ENCODE data around the gene PPM1H. TPM values are rescaled to one million over a fixed set of nuclear protein-coding genes. Genes with fewer than 3 reads are reported as not detected.

Gene PPM1H
- total RNA-seq, 1 experiment from 2014 or later, result 58.4 TPM

GRCh38 chr12:62725781-62726180, 209.2 kb downstream of the PPM1H start:
- DNase-seq (ENCODE audit: low read depth, low spot score), result no peak
- in situ Hi-C loops (cut with HindIII; ENCODE audit: low pct_unique_long_range_greater_than_20kb, low sequenced_read_pairs), result no loop called here

DNA sequence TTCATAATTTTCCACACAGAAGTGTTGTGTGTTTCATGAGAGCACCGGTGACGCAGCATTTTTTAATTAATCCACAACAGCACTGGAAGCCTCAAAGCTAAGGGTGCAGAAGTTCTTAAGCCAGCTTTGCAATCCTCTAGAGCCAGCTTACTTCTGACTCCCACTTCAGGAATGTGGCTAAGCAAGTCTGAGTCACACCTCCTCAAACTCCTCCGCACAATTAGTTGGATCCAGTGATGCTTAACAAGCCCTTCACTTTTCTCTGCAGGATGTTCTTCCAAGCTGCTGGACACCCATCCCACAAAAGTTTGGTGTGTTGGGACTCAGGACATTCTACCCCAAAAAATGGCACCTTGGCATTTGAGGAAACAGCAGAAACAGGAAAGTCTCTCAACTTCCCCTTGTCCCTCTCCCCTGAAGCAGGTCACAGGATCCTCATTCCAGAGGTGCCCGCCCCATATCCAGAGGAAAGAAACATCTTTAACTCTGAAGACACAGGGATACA, 210.0 kb downstream of the PPM1H start:
- in situ Hi-C loops (cut with HindIII; ENCODE audit: low pct_unique_long_range_greater_than_20kb, low sequenced_read_pairs), result no loop called here
- DNase-seq (ENCODE audit: low read depth, low spot score), result peak; percentile 42

DNA sequence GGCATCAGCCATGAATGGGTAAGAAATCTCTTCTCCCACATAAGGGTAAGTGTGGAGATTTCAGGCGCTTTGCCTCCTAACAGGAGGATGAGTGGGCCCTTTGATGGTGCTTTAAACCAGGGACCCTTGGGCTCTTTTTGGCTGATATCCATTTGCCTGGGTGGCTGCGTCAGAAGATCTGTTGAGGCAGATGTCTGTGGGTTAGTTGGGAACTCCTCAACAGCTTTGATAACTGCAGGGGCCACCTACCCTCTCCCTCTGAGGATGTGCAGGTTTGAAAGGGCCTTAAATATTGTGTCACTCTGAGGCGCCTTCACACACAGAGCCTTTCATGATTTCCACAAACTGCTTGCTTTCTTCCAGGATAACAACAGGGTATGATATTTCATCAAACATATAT, 210.7 kb downstream of the PPM1H start:
- no peak for DNase-seq (ENCODE audit: low read depth, low spot score)
- in situ Hi-C loops (cut with HindIII; ENCODE audit: low pct_unique_long_range_greater_than_20kb, low sequenced_read_pairs), result no loop called here

GRCh38 chr12:62722971-62723680, 211.8 kb downstream of the PPM1H start:
- DNase-seq (ENCODE audit: low read depth, low spot score), result no peak

GRCh38 chr12:62720661-62721330, 214.2 kb downstream of the PPM1H start:
- peak; percentile 72 for DNase-seq (ENCODE audit: low read depth, low spot score)
- in situ Hi-C loops (cut with HindIII; ENCODE audit: low pct_unique_long_range_greater_than_20kb, low sequenced_read_pairs), result no loop called here

More at GRCh38 chr12:62722971-62723680, 211.8 kb downstream of the PPM1H start:
- in situ Hi-C loops (cut with HindIII; ENCODE audit: low pct_unique_long_range_greater_than_20kb, low sequenced_read_pairs), result no loop called here

DNA sequence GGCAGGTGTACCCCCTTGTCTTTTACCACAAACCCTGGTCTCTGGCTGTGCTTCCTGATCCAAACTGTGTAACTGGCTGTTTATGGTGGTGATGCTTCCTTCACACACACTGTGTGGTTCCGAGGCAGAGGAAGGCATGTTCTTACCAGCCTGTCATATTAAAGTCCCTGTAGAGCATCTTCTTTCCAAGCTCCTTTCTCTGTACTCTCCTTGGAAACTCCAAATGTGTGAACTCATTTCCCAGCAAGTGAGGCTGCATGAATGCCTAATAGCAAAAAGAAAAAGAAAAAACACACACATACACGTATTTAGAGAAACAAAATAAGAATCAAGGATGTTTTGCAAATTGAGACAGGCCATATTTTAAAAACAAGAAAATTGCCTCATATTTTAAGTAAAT, 214.9 kb downstream of the PPM1H start:
- in situ Hi-C loops (cut with HindIII; ENCODE audit: low pct_unique_long_range_greater_than_20kb, low sequenced_read_pairs), result no loop called here
- DNase-seq (ENCODE audit: low read depth, low spot score), result no peak

DNA sequence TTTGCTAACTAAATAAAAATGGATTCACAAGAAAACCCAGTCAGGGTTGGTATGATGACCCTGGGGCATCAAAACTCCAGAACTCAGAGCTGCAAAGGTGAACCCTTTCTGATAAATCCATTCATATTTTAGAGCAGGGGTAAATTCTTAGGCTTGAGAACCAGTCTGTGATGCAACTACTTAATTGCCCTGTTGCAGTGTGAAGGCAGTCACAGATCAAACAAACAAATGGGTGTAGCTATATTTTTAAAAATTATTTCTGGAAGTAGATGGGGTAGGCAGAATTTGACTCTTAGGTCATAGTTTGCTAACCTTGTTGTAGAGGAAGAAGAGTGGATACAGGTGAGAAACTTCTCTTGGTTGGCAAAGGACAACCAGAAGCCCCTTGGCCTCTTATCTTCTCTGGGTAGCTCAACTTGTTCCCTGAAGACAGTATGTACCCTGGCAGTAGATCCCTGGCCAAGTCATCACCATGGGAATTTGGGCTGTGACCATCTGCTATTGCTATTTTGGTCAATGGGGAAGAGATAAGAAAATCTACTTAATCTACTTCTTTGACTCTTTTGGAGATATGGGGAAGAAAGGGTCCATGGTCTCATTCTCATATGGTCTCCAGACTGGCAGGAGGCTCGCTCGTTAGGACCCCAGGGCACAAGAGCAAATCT, 216.1 kb downstream of the PPM1H start:
- in situ Hi-C loops (cut with HindIII; ENCODE audit: low pct_unique_long_range_greater_than_20kb, low sequenced_read_pairs), result no loop called here
- no peak for DNase-seq (ENCODE audit: low read depth, low spot score)

DNA sequence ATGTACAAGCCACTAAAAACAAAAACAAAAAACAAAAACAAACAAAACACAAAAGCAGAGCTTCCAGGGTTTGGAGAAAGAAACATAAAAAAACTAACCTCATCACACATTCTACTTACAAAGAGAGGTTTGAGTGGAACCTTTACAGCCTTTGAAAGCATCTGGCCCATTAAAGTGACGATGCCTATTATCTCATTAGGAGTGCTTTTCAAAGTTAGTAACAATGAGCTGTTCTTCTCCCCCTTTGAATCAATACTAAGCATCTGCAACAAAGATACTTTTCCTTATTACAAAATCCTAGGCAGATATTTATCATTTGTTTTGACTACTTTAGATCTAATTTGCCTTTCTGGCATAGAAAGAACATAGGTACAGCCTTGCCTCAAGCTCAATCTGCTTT, 217.3 kb downstream of the PPM1H start:
- no peak for DNase-seq (ENCODE audit: low read depth, low spot score)
- in situ Hi-C loops (cut with HindIII; ENCODE audit: low pct_unique_long_range_greater_than_20kb, low sequenced_read_pairs), result no loop called here

DNA sequence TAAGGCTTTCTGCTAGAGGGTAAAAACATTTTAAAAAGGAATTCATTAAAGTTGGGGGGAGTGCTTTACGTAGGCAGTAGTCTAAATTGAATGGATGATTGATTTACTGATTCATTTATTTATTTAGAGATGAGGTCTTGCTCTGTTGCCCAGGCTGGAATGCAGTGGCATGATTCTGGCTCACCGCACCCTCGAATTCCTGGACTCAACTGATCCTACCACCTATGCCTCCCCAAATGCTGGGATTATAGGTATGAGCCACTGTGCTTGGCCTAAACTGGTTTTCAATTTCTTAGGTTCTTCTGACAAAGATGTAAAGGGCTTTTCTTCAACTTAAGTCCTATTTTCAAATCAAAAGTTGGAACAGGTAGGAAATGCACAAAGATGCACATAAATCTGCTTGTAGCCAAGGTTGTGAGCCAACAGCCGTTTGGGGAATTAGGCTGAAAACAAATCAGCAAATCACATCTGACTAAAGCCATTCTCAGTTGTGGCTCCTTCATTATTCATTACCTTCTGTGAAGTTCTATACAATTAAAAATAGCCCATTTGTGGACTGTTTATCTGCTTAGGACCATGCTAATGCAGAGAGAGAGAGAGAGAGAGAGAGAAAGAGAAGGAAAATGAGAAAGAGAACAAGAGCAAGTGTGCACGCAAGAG, 218.0 kb downstream of the PPM1H start:
- DNase-seq (ENCODE audit: low read depth, low spot score), result no peak
- in situ Hi-C loops (cut with HindIII; ENCODE audit: low pct_unique_long_range_greater_than_20kb, low sequenced_read_pairs), result no loop called here

DNA sequence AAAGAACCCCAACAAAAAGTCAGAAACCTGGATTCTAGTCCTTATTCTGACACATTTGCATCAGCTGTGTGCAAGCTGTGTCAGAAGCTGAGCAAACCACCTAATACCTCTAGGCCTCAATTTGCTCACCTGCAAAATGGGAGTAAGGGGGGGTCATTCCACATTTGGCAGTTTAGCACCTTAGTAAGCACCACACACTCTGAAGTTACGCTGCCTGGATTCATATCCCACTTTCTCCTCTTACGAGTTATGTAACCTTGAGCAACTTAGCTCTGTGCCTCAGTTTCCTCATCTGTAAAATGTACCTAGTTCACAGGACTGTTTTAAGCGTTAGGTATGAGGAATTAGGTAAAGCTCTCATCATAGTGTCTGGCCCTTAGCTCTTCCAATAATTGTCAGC, 218.9 kb downstream of the PPM1H start:
- DNase-seq (ENCODE audit: low read depth, low spot score), result no peak
- in situ Hi-C loops (cut with HindIII; ENCODE audit: low pct_unique_long_range_greater_than_20kb, low sequenced_read_pairs), result no loop called here

- in situ Hi-C loops (cut with HindIII; ENCODE audit: low pct_unique_long_range_greater_than_20kb, low sequenced_read_pairs), result no loop called here
- DNase-seq (ENCODE audit: low read depth, low spot score), result no peak
Observed at GRCh38 chr12:62714774-62715721, 219.9 kb downstream of the PPM1H start.

DNA sequence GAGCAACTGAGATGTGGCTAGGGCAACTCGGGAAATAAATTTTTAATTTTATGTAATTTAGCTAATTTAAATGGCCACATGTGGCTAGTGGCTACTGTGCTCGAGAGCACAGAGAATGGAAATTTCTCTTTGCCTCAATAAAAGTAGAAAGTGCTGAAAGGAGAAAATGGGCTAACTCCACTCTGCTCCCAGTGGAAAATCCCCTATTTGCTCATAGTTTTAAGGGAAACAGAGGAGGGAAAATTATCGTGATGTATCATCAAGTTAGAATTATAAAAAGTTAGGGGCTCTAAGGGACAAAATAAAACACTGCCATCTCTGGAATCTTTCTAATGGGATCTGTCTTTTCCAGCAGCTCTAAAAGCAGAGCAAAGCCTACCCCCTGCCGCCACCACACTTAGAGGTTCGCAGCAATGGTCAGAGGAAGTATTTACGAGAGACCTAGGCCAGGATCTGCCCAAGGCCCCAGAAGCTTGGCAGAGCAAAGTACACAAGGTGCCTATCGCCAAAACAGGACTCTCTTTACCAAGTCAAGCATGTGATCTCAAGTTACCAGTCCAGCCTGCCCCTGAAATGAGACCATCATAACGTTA, 220.7 kb downstream of the PPM1H start:
- no peak for DNase-seq (ENCODE audit: low read depth, low spot score)
- in situ Hi-C loops (cut with HindIII; ENCODE audit: low pct_unique_long_range_greater_than_20kb, low sequenced_read_pairs), result no loop called here

GRCh38 chr12:62713723-62714122, 221.2 kb downstream of the PPM1H start:
- no peak for DNase-seq (ENCODE audit: low read depth, low spot score)
- in situ Hi-C loops (cut with HindIII; ENCODE audit: low pct_unique_long_range_greater_than_20kb, low sequenced_read_pairs), result no loop called here

DNA sequence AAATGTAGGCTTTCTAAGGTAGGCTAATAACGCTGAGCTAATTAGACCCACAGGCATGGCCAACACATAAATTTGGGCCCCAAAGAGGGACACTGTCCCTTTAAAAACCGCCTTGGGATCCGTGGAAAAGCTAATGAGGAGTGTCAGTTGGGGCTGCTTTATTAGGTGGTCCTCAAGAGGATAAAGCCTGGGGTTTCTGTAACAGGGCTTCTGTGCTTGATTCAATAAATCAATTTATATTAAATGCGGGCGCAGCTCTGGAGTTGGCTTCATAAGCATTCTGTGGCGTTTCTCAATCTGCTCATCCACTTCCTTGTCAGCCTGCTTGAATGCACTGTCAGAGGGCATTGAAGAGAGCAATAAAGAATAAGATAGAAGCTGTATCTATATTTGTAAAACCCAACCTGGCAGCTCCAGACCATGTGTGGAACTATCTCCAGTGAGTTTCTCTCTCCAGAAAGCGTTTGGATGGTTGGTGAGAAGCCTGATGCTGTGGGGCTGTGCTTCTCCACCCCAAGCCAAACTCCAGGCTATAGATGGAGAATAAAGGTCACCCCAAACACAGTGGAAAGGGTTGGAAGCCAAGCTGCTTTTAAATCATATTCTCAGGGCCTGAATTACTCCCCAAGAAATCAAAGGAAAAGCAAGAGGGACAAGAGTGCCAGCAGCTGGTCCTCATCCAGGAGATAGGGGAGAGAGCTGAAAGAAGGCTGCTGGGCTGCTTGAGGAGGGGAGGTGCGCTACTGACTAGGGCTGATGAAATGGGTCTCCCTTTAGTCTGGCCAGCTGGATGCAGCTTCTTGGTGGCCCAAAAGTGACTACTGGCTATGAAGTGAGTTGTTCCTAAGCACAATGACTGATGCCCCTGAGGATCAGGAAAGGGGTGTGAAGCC, 222.0 kb downstream of the PPM1H start:
- in situ Hi-C loops (cut with HindIII; ENCODE audit: low pct_unique_long_range_greater_than_20kb, low sequenced_read_pairs), result no loop called here
- DNase-seq (ENCODE audit: low read depth, low spot score), result no peak

DNA sequence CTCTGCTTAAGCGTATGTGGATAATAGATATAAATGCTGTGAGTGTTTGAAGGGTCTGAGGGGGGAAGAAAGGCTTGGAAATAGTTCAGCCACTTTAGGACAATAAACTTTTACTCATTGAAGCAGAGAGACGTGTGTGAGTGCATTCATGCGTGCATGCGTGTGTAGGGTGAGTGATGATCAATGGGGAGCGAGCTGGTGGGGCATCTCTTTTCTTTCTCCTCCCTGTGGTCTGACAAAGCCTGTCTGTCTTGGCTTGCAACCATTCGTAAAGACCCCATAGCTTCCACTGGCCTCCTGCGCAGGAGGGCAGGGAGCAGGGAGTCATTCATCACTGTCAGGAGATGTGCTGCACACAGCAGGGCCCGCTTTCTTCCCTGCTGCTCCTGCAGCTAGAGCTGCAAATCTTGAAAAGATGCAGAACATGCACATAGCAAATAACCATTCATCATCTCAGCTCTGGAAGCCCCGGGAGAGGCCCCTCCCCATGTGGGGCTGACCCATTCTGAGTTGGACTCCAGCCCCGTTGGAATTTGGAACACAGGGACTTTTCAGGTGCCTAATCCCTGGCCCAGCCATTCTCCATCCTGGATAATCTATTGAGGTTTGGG, 223.2 kb downstream of the PPM1H start:
- in situ Hi-C loops (cut with HindIII; ENCODE audit: low pct_unique_long_range_greater_than_20kb, low sequenced_read_pairs), result no loop called here
- DNase-seq (ENCODE audit: low read depth, low spot score), result peak; percentile 52

- DNase-seq (ENCODE audit: low read depth, low spot score), result no peak
- in situ Hi-C loops (cut with HindIII; ENCODE audit: low pct_unique_long_range_greater_than_20kb, low sequenced_read_pairs), result no loop called here
Observed at GRCh38 chr12:62709311-62709710, 225.6 kb downstream of the PPM1H start.
